Thyroid gland (tissue), 4 donors: ENCODE data around the gene BMP8A.

ENCODE experiments used
- CTCF ChIP-seq, 6 experiments: fragments of 200-600 bp in 3 of 6; fragments of 450-650 bp in 3 of 6; sonication (generic) in 3 of 6; IDR thresholded peaks; one replicate each; pipeline ENCODE4 v1.5.1; 2016 to 2019; ENCODE audit warnings: antibody characterized with exemption in 6 of 6, mild to moderate bottlenecking in 2 of 6, inconsistent platforms in 1 of 6, moderate library complexity in 1 of 6
- POLR2A ChIP-seq, 2 donors: fragments of 450-650 bp; IDR thresholded peaks; one replicate each; pipeline ENCODE4 v1.6.1; 2017; ENCODE audit warnings: antibody characterized with exemption in 2 of 2, mild to moderate bottlenecking in 2 of 2, moderate library complexity in 1 of 2

GRCh38 chr1:39531526-39531925 is 40.1 kb downstream of the BMP8A start:
- TF ChIP-seq CTCF (IDR thresholded peaks at IDR 0.05) (no peak), POLR2A (IDR thresholded peaks at IDR 0.05) (no peak)
